Left ventricle myocardium inferior (tissue), 1 donor: ENCODE data around the gene CAV2. TPM values are rescaled to one million over a fixed set of nuclear protein-coding genes. Genes with fewer than 3 reads are reported as not detected.

Source experiments
- DNase-seq: peaks from one replicate; pipeline ENCODE4 v3.0.0-alpha.2; 2020
- H3K27ac ChIP-seq: fragments of 200-600 bp; replicated peaks from 2 replicates; pipeline ENCODE4 v1.8.0; 2021
- H3K27me3 ChIP-seq: fragments of 200-600 bp; 2 replicates; pipeline ENCODE4 v1.8.0; 2021; ENCODE audit warnings: low read depth
- H3K36me3 ChIP-seq: fragments of 200-600 bp; 2 replicates; pipeline ENCODE4 v1.8.0; 2021
- H3K4me1 ChIP-seq: fragments of 200-600 bp; 2 replicates; pipeline ENCODE4 v1.8.0; 2021
- H3K4me3 ChIP-seq: fragments of 200-600 bp; 2 replicates; pipeline ENCODE4 v1.8.0; 2021; ENCODE audit warnings: mild to moderate bottlenecking, moderate library complexity
- H3K9me3 ChIP-seq: fragments of 200-600 bp; replicated peaks from 2 replicates; pipeline ENCODE4 v1.8.0; 2021
- intact Hi-C: fragments of 100-400 bp; cut with micrococcal nuclease; formaldehyde crosslinking; loops from one replicate; pipeline ENCODE4 v1.11.0; 2022
- total RNA-seq: library from RNA; stranded (reverse); fragmentation: NEBNext Ultra II Directional; extraction: Animal tissue kit (Norgen Biotek cat#: 25700); gene quantifications from one replicate; pipeline ENCODE4 v1.2.1, GENCODE V29; 2021
- TF ChIP-seq, protein P1 (sequence below): fragments of 200-600 bp; IDR thresholded peaks from 2 replicates; pipeline ENCODE4 v1.8.0; 2021; ENCODE audit warnings: antibody characterized with exemption, mild to moderate bottlenecking, borderline replicate concordance
- donor health status: DM: no; HTN: yes; CAD: no; lungs with severe emphysema.

The CAV2 gene
- total RNA-seq, 1 donor from 2014 or later, result 196 TPM

DNA sequence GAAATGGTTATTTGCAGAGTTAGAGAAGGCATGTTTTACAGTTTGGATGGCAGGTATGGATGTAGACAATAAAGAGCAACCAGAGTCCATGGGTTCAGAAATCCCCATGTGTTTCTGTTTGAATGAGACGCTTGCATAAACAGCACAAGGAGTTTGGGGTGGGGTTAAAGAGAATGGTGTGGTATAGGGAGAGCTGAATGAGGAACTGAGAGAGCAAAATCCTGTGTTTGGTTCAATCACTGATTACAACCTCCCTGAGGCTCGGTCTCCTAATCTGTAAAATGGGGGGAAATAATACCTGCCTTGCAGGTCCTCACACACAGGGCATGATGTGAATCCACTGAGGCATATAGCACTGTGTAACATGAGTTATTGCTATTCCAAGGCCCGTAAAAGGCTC is 49.0 kb downstream of the CAV2 start:
- Histone ChIP-seq H3K9me3 (no peaks in the 10 kb centered on the region), H3K4me1 (peaks cover 100% of the 10 kb centered on the region), H3K27me3 (no peaks in the 10 kb centered on the region), H3K36me3 (peaks cover 62% of the 10 kb centered on the region), H3K27ac (peak overlapping the region; percentile 84), H3K4me3 (no peak overlapping the region)
- DNase-seq, result no peak
- intact Hi-C loops, result no loop called here
- TF ChIP-seq, protein P1, sequence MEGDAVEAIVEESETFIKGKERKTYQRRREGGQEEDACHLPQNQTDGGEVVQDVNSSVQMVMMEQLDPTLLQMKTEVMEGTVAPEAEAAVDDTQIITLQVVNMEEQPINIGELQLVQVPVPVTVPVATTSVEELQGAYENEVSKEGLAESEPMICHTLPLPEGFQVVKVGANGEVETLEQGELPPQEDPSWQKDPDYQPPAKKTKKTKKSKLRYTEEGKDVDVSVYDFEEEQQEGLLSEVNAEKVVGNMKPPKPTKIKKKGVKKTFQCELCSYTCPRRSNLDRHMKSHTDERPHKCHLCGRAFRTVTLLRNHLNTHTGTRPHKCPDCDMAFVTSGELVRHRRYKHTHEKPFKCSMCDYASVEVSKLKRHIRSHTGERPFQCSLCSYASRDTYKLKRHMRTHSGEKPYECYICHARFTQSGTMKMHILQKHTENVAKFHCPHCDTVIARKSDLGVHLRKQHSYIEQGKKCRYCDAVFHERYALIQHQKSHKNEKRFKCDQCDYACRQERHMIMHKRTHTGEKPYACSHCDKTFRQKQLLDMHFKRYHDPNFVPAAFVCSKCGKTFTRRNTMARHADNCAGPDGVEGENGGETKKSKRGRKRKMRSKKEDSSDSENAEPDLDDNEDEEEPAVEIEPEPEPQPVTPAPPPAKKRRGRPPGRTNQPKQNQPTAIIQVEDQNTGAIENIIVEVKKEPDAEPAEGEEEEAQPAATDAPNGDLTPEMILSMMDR, result no peak

DNA sequence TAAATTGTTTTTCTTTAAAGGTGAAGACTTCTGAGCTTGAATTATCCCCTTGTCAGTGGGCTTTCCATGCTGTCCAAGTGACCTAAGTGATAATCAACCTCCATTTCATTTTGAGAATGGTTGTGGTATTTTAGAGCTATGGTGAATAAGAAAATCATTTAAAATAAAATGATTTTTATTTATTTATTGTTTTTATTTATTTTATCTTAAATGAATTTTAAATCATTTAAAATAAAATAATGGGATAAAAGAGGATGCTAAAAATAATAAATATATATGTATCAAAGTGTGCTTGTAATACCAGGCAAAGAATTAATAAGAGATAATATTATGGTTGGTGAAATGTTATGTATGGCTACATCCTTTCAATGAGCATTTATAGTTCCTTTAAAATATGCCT is 49.8 kb downstream of the CAV2 start:
- Histone ChIP-seq H3K9me3 (no peaks in the 10 kb centered on the region), H3K36me3 (peaks cover 65% of the 10 kb centered on the region), H3K4me1 (peaks cover 100% of the 10 kb centered on the region), H3K27me3 (no peaks in the 10 kb centered on the region), H3K27ac (peak overlapping the region; percentile 84), H3K4me3 (no peak overlapping the region)
- TF ChIP-seq, protein P1, result no peak
- no peak for DNase-seq
- intact Hi-C loops, result no loop called here

DNA sequence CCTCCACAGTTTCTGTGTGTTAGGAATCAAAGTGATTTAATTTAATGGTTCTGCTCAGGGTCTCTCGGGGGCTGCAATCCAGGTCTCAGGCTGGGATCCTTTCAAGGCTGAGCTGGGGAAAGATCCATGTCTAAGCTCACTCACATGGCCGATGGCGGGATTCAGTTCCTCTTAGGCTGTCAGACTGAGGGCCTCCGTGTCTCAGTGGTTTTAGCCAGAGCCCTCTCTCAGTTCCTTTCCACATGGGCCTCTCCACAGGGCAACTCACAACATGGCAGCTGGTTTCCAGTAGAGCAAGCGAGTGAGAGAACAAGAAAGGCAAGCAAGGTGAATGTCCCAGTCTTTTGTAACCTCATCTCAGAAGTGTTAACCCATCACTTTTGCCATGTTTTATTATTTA is 52.2 kb downstream of the CAV2 start:
- Histone ChIP-seq H3K4me1 (peaks cover 98% of the 10 kb centered on the region), H3K36me3 (peaks cover 63% of the 10 kb centered on the region), H3K4me3 (no peak overlapping the region), H3K9me3 (no peaks in the 10 kb centered on the region), H3K27ac (peak overlapping the region; percentile 84), H3K27me3 (no peaks in the 10 kb centered on the region)
- intact Hi-C loops, result no loop called here
- TF ChIP-seq, protein P1, result no peak
- DNase-seq, result no peak

DNA sequence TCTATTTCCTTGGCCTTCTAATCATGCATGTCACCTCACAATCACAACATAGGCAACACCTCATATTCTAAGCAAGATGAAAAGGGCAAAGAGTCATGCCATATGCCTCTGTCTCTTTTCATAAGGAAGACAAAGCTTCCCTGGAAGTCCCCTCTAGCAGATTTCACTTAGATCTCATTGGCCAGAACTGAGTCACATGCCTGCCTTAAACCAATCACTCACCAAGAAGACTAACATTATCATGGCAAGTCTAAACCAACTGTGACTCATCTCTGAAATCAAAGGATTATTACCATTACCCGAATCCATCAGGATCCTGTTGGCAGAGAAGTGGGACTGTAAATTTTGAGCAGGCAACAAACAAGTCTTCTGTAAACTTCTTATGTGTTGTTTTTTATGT is 53.1 kb downstream of the CAV2 start:
- Histone ChIP-seq H3K9me3 (no peaks in the 10 kb centered on the region), H3K27ac (peak overlapping the region; percentile 84), H3K4me1 (peaks cover 98% of the 10 kb centered on the region), H3K36me3 (peaks cover 54% of the 10 kb centered on the region), H3K27me3 (no peaks in the 10 kb centered on the region), H3K4me3 (no peak overlapping the region)
- TF ChIP-seq, protein P1, result no peak
- intact Hi-C loops, result no loop called here
- DNase-seq, result no peak

DNA sequence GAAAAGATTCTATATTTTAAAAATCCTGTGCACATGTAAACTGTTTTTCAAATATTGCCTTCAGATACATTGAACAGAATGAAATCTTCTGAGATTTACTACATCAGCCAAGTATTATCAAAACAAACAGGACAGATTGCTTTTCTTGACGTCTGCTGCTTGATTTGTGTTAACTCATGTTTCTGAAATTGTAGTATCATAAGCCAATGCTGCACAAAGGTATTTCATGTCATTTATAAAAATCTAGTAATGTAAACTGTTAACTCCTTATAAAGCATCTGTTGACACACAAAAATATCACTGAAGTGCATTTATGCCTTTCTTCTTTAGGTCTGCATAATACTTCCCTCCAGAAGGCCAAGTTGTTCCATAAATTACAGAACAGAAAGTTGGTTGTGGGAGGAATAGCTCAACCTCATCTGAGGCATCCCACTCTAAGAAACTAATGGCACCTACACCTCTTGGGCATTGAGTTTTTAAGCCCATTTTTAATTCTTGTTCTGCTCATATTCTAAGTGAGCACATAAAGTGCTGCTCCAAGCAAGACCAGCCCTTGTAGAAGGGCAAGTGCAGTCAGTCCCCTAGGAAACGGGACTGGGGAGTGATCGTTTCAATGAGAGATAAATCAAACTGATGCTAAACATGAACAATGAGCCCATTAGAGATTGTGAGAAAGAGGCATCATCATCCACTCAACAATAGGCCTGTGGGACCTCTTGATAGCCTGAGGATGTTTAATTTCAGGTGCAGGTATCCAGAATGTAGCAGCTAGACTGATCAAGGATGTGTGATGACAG is 53.8 kb downstream of the CAV2 start:
- DNase-seq, result no peak
- Histone ChIP-seq H3K4me3 (no peak overlapping the region), H3K4me1 (peaks cover 98% of the 10 kb centered on the region), H3K27me3 (no peaks in the 10 kb centered on the region), H3K9me3 (no peaks in the 10 kb centered on the region), H3K27ac (peak overlapping the region; percentile 84), H3K36me3 (peaks cover 46% of the 10 kb centered on the region)
- intact Hi-C loops, result no loop called here
- TF ChIP-seq, protein P1, result no peak
